HCT116 (cell line): ENCODE results near the gene ZER1. TPM values are rescaled to one million over a fixed set of nuclear protein-coding genes. Genes with fewer than 3 reads are reported as not detected.

Experiments
- ATAC-seq: fragments of 200-7000 bp; cut with Tn5 transposase; 2 replicates; pipeline ENCODE4 v1.9.1; 2020; ENCODE audit warnings: mild to moderate bottlenecking, moderate library complexity
- BruUV-seq: library from RNA; stranded (reverse); fragments of 400-500 nt; replicated peaks from 2 replicates; lab custom pipeline; 2021; lab: Mats Ljungman, UMichigan
- CTCF ChIA-PET: fragments of 300-600 bp; sonication (Branson Sonifier 250); formaldehyde crosslinking; loops from one replicate; lab custom pipeline; 2021; ENCODE audit warnings: antibody characterized with exemption; lab: Charles Lee
- POLR2A ChIA-PET: fragments of 300-600, 350-600 bp; sonication (Branson Sonifier 250); formaldehyde crosslinking; loops from one replicate; lab custom pipeline; 2021; ENCODE audit warnings: antibody characterized with exemption; lab: Charles Lee
- RAD21 ChIA-PET, 2 experiments: fragments of 300-600 bp; sonication (Branson Sonifier 250); formaldehyde crosslinking; loops; one replicate each; lab custom pipeline; 2023; ENCODE audit warnings: low total read pairs in 2 of 2; ENCODE audit not compliant: uncharacterized antibody in 2 of 2, unreplicated experiment in 2 of 2, low non-redundant PET in 1 of 2; lab: Charles Lee
- DNase-seq: peaks from one replicate; pipeline ENCODE4 v3.0.0-alpha.2; 2010; ENCODE audit warnings: low read depth, low spot score
- H2AFZ ChIP-seq: fragments of 200-600 bp; shearing (Covaris generic), sonication (generic); 2 replicates; pipeline ENCODE4 v1.6.1; 2017; ENCODE audit warnings: low read depth, mixed run types, mixed read lengths, antibody characterized with exemption, low read length; ENCODE audit not compliant: poor library complexity, severe bottlenecking
- H3K27ac ChIP-seq: 2 replicates; pipeline ENCODE4 v1.5.1; 2012; ENCODE audit warnings: low read depth, low read length
- H3K27me3 ChIP-seq: fragments of 200-600 bp; sonication (generic); 2 replicates; pipeline ENCODE4 v1.6.1; 2016; ENCODE audit warnings: mixed run types, low read length, mixed read lengths; ENCODE audit not compliant: insufficient read depth
- H3K36me3 ChIP-seq, 2 experiments: fragments of 200-500 bp in 1 of 2; fragments of 200-600 bp in 1 of 2; sonication (Bioruptor generic) in 1 of 2; sonication (generic) in 1 of 2; 2 replicates each; pipeline versions ENCODE4 v1.5.1 to v1.6.1; 2014 to 2016; ENCODE audit warnings: low read length in 2 of 2, inconsistent platforms in 1 of 2, mixed read lengths in 1 of 2, mixed run types in 1 of 2; ENCODE audit not compliant: insufficient read depth in 2 of 2, control insufficient read depth in 1 of 2
- H3K4me1 ChIP-seq, 2 experiments: fragments of 200-600 bp in 1 of 2; sonication (generic) in 1 of 2; 2 replicates each; pipeline versions ENCODE4 v1.5.1 to v1.6.1; 2012 to 2017; ENCODE audit warnings: low read length in 2 of 2, inconsistent platforms in 1 of 2, mild to moderate bottlenecking in 1 of 2, mixed read lengths in 1 of 2, mixed run types in 1 of 2, moderate library complexity in 1 of 2; ENCODE audit not compliant: insufficient read depth in 2 of 2, control insufficient read depth in 1 of 2
- H3K4me2 ChIP-seq: fragments of 200-600 bp; sonication (generic); 2 replicates; pipeline ENCODE4 v1.6.1; 2017; ENCODE audit warnings: mixed run types, low read length, mixed read lengths
- H3K4me3 ChIP-seq, 2 experiments: fragments of 200-600 bp in 1 of 2; sonication (generic) in 1 of 2; replicated peaks in 1 of 2; 2 replicates each; pipeline ENCODE4 v1.5.1; 2011 to 2016; ENCODE audit warnings: low read length in 2 of 2, control low read depth in 1 of 2, low read depth in 1 of 2, mild to moderate bottlenecking in 1 of 2, mixed read lengths in 1 of 2, mixed run types in 1 of 2
- H3K79me2 ChIP-seq: fragments of 200-600 bp; sonication (generic); 2 replicates; pipeline ENCODE4 v1.6.1; 2017; ENCODE audit warnings: mild to moderate bottlenecking, mixed run types, low read length, moderate library complexity, mixed read lengths; ENCODE audit not compliant: insufficient read depth
- H3K9ac ChIP-seq: fragments of 200-600 bp; sonication (generic); 2 replicates; pipeline ENCODE4 v1.6.1; 2016; ENCODE audit warnings: low read length, mixed read lengths
- H3K9me2 ChIP-seq: fragments of 200-600 bp; sonication (generic), shearing (Covaris generic); 2 replicates; pipeline ENCODE4 v1.6.1; 2017; ENCODE audit warnings: mixed run types, mild to moderate bottlenecking, moderate library complexity; ENCODE audit not compliant: insufficient read depth
- H3K9me3 ChIP-seq, 2 experiments: fragments of 200-500 bp in 1 of 2; fragments of 200-600 bp in 1 of 2; sonication (Bioruptor generic) in 1 of 2; sonication (generic) in 1 of 2; 2 replicates each; pipeline ENCODE4 v1.6.1; 2014 to 2017; ENCODE audit warnings: low read length in 2 of 2, mixed read lengths in 2 of 2, inconsistent platforms in 1 of 2, low read depth in 1 of 2, mild to moderate bottlenecking in 1 of 2, mixed run types in 1 of 2, moderate library complexity in 1 of 2; ENCODE audit not compliant: control insufficient read depth in 1 of 2, insufficient read depth in 1 of 2
- H4K20me1 ChIP-seq: fragments of 200-600 bp; sonication (generic), shearing (Covaris generic); 2 replicates; pipeline ENCODE4 v1.6.1; 2017; ENCODE audit warnings: mixed run types, mild to moderate bottlenecking, moderate library complexity; ENCODE audit not compliant: insufficient read depth
- CBX3 ChIP-seq: IDR thresholded peaks from 2 replicates; pipeline ENCODE4 v1.6.1; 2012; ENCODE audit warnings: low read depth
- EGR1 ChIP-seq: IDR thresholded peaks from 2 replicates; pipeline ENCODE4 v1.6.1; 2012; ENCODE audit warnings: low read depth
- ELF1 ChIP-seq: IDR thresholded peaks from 2 replicates; pipeline ENCODE4 v1.6.1; 2012; ENCODE audit warnings: low read depth, borderline replicate concordance
- EZH2phosphoT487 ChIP-seq: fragments of 200-600 bp; IDR thresholded peaks from 2 replicates; pipeline ENCODE4 v1.6.1; 2018; ENCODE audit warnings: antibody characterized with exemption, borderline replicate concordance
- POLR2A ChIP-seq: IDR thresholded peaks from 2 replicates; pipeline ENCODE4 v1.7.0; 2011; ENCODE audit warnings: borderline replicate concordance; ENCODE audit not compliant: insufficient read depth, insufficient read length; ENCODE audit errors: extremely low read depth
- SIN3A ChIP-seq: IDR thresholded peaks from 2 replicates; pipeline ENCODE4 v1.6.1; 2012; ENCODE audit warnings: low read depth
- SP1 ChIP-seq: IDR thresholded peaks from 2 replicates; pipeline ENCODE4 v1.6.1; 2012; ENCODE audit warnings: low read depth
- SRF ChIP-seq: IDR thresholded peaks from 2 replicates; pipeline ENCODE4 v1.6.1; 2012; ENCODE audit warnings: low read depth
- TCF7L2 ChIP-seq: IDR thresholded peaks from 2 replicates; pipeline ENCODE4 v1.7.0; 2011; ENCODE audit warnings: borderline replicate concordance, inconsistent platforms; ENCODE audit not compliant: insufficient read depth, insufficient read length; ENCODE audit errors: extremely low read depth
- YY1 ChIP-seq: IDR thresholded peaks from 2 replicates; pipeline ENCODE4 v1.6.1; 2011; ENCODE audit warnings: low read length, low read depth, moderate library complexity, mild to moderate bottlenecking; ENCODE audit not compliant: insufficient replicate concordance; ENCODE audit errors: extremely low read depth
- ZFX ChIP-seq: fragments of 450-650 bp; IDR thresholded peaks from 2 replicates; pipeline ENCODE4 v1.6.1; 2017
- intact Hi-C: fragments of 100-400 bp; cut with micrococcal nuclease; formaldehyde crosslinking; loops from 2 replicates; pipeline ENCODE4 v1.10.0; 2022
- total RNA-seq: library from RNA; stranded (reverse); gene quantifications from one replicate; pipeline ENCODE4 v1.2.1, GENCODE V29; 2021; ENCODE audit not compliant: unreplicated experiment
- TF ChIP-seq, protein P1 (sequence below): IDR thresholded peaks from 2 replicates; pipeline ENCODE4 v1.6.1; 2012
- TF ChIP-seq, protein P2 (sequence below), 3 experiments: fragments of 200-600 bp in 1 of 3; sonication (generic) in 1 of 3; IDR thresholded peaks in 2 of 3; conservative IDR thresholded peaks in 1 of 3; 2 replicates each; pipeline ENCODE4 v1.5.1; 2012 to 2017; ENCODE audit warnings: low read depth in 2 of 3, low read length in 2 of 3, antibody characterized with exemption in 1 of 3, borderline replicate concordance in 1 of 3, control low read depth in 1 of 3, mild to moderate bottlenecking in 1 of 3, mixed read lengths in 1 of 3, mixed run types in 1 of 3, moderate library complexity in 1 of 3; ENCODE audit not compliant: insufficient read depth in 1 of 3
- TF ChIP-seq, protein P3 (sequence below): IDR thresholded peaks from 2 replicates; pipeline ENCODE4 v1.6.1; 2012; ENCODE audit warnings: low read depth
- TF ChIP-seq, protein P4 (sequence below): IDR thresholded peaks from 2 replicates; pipeline ENCODE4 v1.6.1; 2012

Gene ZER1
- total RNA-seq, 1 experiment from 2014 or later = 18.0 TPM

DNA sequence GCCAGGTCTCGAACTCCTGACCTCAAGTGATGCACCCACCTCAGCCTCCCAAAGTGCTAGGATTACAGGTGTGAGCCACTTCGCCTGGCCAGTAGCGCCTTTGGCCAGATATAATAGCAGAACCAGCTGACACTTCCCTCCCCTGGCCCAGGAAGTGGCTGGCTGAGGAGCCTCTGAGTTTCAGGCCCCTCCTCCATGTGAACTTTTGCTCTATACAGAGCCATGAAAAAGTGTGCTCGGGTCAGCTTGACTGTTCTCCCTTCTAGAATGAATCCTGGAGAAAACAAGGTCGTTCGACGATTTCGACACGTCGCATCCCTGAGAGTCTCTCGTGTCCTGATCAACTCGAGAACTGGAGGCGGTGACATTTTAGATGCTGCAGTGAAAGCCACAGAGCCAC is 39.2 kb downstream of the ZER1 start:
- no TSS peak for BruUV-seq
- no peak for DNase-seq
- Histone ChIP-seq H3K27ac (no peak overlapping the region), H3K79me2 (no peaks in the 10 kb centered on the region), H4K20me1 (no peaks in the 10 kb centered on the region), H3K4me2 (no peak overlapping the region), H3K4me1 (peaks cover 0 to 10% of the 10 kb centered on the region in 2 experiments; a peak in 1 of 4 replicates), H3K9ac (no peak overlapping the region), H3K9me3 (no peaks in the 10 kb centered on the region), H3K36me3 (no peaks in the 10 kb centered on the region), H2AFZ (no peak overlapping the region), H3K27me3 (no peaks in the 10 kb centered on the region), H3K9me2 (no peaks in the 10 kb centered on the region), H3K4me3 (no peak overlapping the region)
- intact Hi-C loops = loop anchor here (5.0 kb wide), 2 partner anchors 85 to 150 kb away; partner anchors contain the start of genes KYAT1 and LRRC8A
- POLR2A ChIA-PET = no interaction called here
- TF ChIP-seq SP1 = no peak
- TF ChIP-seq SRF = no peak
- no peak for TF ChIP-seq CBX3
- TF ChIP-seq TCF7L2 = no peak
- TF ChIP-seq EGR1 = no peak
- TF ChIP-seq POLR2A = no peak
- TF ChIP-seq ZFX = no peak
- TF ChIP-seq, protein P1, sequence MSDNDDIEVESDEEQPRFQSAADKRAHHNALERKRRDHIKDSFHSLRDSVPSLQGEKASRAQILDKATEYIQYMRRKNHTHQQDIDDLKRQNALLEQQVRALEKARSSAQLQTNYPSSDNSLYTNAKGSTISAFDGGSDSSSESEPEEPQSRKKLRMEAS = no peak
- TF ChIP-seq YY1 = no peak
- TF ChIP-seq, protein P2, sequence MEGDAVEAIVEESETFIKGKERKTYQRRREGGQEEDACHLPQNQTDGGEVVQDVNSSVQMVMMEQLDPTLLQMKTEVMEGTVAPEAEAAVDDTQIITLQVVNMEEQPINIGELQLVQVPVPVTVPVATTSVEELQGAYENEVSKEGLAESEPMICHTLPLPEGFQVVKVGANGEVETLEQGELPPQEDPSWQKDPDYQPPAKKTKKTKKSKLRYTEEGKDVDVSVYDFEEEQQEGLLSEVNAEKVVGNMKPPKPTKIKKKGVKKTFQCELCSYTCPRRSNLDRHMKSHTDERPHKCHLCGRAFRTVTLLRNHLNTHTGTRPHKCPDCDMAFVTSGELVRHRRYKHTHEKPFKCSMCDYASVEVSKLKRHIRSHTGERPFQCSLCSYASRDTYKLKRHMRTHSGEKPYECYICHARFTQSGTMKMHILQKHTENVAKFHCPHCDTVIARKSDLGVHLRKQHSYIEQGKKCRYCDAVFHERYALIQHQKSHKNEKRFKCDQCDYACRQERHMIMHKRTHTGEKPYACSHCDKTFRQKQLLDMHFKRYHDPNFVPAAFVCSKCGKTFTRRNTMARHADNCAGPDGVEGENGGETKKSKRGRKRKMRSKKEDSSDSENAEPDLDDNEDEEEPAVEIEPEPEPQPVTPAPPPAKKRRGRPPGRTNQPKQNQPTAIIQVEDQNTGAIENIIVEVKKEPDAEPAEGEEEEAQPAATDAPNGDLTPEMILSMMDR (IDR thresholded peaks at IDR 0.05 in 2 of 3, conservative IDR thresholded peaks at IDR 0.05 in 1 of 3; ENCODE audit: borderline replicate concordance in 1 of 3, insufficient read depth in 1 of 3, low read depth in 2 of 3, low read length in 2 of 3) = no peak
- TF ChIP-seq EZH2phosphoT487 = no peak
- no peak for TF ChIP-seq SIN3A
- no peak for TF ChIP-seq ELF1
- TF ChIP-seq, protein P3, sequence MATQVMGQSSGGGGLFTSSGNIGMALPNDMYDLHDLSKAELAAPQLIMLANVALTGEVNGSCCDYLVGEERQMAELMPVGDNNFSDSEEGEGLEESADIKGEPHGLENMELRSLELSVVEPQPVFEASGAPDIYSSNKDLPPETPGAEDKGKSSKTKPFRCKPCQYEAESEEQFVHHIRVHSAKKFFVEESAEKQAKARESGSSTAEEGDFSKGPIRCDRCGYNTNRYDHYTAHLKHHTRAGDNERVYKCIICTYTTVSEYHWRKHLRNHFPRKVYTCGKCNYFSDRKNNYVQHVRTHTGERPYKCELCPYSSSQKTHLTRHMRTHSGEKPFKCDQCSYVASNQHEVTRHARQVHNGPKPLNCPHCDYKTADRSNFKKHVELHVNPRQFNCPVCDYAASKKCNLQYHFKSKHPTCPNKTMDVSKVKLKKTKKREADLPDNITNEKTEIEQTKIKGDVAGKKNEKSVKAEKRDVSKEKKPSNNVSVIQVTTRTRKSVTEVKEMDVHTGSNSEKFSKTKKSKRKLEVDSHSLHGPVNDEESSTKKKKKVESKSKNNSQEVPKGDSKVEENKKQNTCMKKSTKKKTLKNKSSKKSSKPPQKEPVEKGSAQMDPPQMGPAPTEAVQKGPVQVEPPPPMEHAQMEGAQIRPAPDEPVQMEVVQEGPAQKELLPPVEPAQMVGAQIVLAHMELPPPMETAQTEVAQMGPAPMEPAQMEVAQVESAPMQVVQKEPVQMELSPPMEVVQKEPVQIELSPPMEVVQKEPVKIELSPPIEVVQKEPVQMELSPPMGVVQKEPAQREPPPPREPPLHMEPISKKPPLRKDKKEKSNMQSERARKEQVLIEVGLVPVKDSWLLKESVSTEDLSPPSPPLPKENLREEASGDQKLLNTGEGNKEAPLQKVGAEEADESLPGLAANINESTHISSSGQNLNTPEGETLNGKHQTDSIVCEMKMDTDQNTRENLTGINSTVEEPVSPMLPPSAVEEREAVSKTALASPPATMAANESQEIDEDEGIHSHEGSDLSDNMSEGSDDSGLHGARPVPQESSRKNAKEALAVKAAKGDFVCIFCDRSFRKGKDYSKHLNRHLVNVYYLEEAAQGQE = no peak
- TF ChIP-seq, protein P4, sequence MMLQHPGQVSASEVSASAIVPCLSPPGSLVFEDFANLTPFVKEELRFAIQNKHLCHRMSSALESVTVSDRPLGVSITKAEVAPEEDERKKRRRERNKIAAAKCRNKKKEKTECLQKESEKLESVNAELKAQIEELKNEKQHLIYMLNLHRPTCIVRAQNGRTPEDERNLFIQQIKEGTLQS = no peak
- RAD21 ChIA-PET = interaction anchor here in 1 of 2 experiments (1.0 kb wide), 1 partner anchor 86 kb away, joined by 3 read pairs; the partner anchor contains the start of gene ENDOG
- CTCF ChIA-PET = interaction anchor here (1.1 to 2.1 kb wide), 9 partner anchors 8 to 260 kb away, joined by 3 to 14 read pairs (median 5); partner anchors contain the start of genes ENDOG, SPOUT1 and ZDHHC12
- ATAC-seq = no peak
